Gastrocnemius medialis (tissue), 4 donors: ENCODE data around the gene DNAJC2.
"Not testable (repeated sequence)": the region's sequence is repeated elsewhere in the genome, so short reads cannot be mapped to it uniquely, and the experiment has no call there.

Experiments
- POLR2A ChIP-seq, 2 donors: fragments of 450-650 bp; IDR thresholded peaks; one replicate each; pipeline ENCODE4 v1.6.1; 2017; ENCODE audit warnings: antibody characterized with exemption in 2 of 2, mild to moderate bottlenecking in 2 of 2, moderate library complexity in 2 of 2
- TF ChIP-seq, protein P1 (sequence below), 5 experiments: fragments of 450-650 bp in 3 of 5; fragments of 200-600 bp in 2 of 5; sonication (generic) in 2 of 5; IDR thresholded peaks in 4 of 5; conservative IDR thresholded peaks in 1 of 5; 1 replicate in 4 of 5; 2 replicates in 1 of 5; pipeline ENCODE4 v1.5.1; 2016 to 2019; ENCODE audit warnings: antibody characterized with exemption in 5 of 5, mild to moderate bottlenecking in 3 of 5, moderate library complexity in 3 of 5

- TF ChIP-seq, protein P1, sequence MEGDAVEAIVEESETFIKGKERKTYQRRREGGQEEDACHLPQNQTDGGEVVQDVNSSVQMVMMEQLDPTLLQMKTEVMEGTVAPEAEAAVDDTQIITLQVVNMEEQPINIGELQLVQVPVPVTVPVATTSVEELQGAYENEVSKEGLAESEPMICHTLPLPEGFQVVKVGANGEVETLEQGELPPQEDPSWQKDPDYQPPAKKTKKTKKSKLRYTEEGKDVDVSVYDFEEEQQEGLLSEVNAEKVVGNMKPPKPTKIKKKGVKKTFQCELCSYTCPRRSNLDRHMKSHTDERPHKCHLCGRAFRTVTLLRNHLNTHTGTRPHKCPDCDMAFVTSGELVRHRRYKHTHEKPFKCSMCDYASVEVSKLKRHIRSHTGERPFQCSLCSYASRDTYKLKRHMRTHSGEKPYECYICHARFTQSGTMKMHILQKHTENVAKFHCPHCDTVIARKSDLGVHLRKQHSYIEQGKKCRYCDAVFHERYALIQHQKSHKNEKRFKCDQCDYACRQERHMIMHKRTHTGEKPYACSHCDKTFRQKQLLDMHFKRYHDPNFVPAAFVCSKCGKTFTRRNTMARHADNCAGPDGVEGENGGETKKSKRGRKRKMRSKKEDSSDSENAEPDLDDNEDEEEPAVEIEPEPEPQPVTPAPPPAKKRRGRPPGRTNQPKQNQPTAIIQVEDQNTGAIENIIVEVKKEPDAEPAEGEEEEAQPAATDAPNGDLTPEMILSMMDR (IDR thresholded peaks at IDR 0.05 in 4 of 5, conservative IDR thresholded peaks at IDR 0.05 in 1 of 5): not testable (repeated sequence)
- TF ChIP-seq POLR2A (IDR thresholded peaks at IDR 0.05): not testable (repeated sequence)
These were observed 71.2 kb downstream of the DNAJC2 start for GRCh38 chr7:103273374-103273773.
